Common myeloid progenitor, CD34-positive (primary cell): ENCODE data around the gene DLGAP5.

Experiments
- CTCF ChIA-PET: fragments of 350-600 bp; sonication (Branson Sonifier 250); formaldehyde crosslinking; loops from one replicate; lab custom pipeline; 2021; ENCODE audit warnings: antibody characterized with exemption; lab: Charles Lee
- POLR2A ChIA-PET: fragments of 350-600 bp; sonication (Branson Sonifier 250); formaldehyde crosslinking; loops from one replicate; lab custom pipeline; 2021; ENCODE audit warnings: antibody characterized with exemption; lab: Charles Lee
- DNase-seq, 3 donors: peaks; one replicate each; pipeline versions ENCODE4 v3.0.0 to v3.0.0-alpha.2; 2013
- H3K27ac ChIP-seq, 2 experiments: 1 replicate in 1 of 2; 2 replicates in 1 of 2; pipeline ENCODE4 v1.7.0; 2013; ENCODE audit warnings: inconsistent platforms in 2 of 2, low read length in 2 of 2, mild to moderate bottlenecking in 2 of 2, low read depth in 1 of 2, moderate library complexity in 1 of 2; ENCODE audit not compliant: severe bottlenecking in 2 of 2, insufficient read depth in 1 of 2, poor library complexity in 1 of 2
- H3K27me3 ChIP-seq, 5 experiments: replicated peaks in 2 of 5; 1 replicate in 3 of 5; 2 replicates in 2 of 5; pipeline versions ENCODE4 v1.6.1 to v1.7.0; 2013; ENCODE audit warnings: low read length in 4 of 5, mild to moderate bottlenecking in 2 of 5, moderate library complexity in 2 of 5, inconsistent platforms in 1 of 5; ENCODE audit not compliant: insufficient read depth in 5 of 5, control insufficient read depth in 4 of 5
- H3K36me3 ChIP-seq, 4 experiments: 1 replicate in 2 of 4; 2 replicates in 2 of 4; pipeline versions ENCODE4 v1.6.1 to v1.7.0; 2013; ENCODE audit warnings: low read length in 3 of 4, control low read depth in 1 of 4, mild to moderate bottlenecking in 1 of 4; ENCODE audit not compliant: control insufficient read depth in 4 of 4, insufficient read depth in 4 of 4
- H3K4me1 ChIP-seq, 4 experiments: 1 replicate in 3 of 4; 2 replicates in 1 of 4; pipeline versions ENCODE4 v1.6.1 to v1.7.1; 2013; ENCODE audit warnings: low read length in 3 of 4, mild to moderate bottlenecking in 3 of 4, control low read depth in 1 of 4, inconsistent platforms in 1 of 4, moderate library complexity in 1 of 4; ENCODE audit not compliant: control insufficient read depth in 4 of 4, insufficient read depth in 4 of 4; ENCODE audit errors: control extremely low read depth in 1 of 4
- H3K4me3 ChIP-seq, 7 experiments: 1 replicate in 4 of 7; 2 replicates in 3 of 7; pipeline versions ENCODE4 v1.5.1 to v1.7.0; 2013; ENCODE audit warnings: mild to moderate bottlenecking in 7 of 7, low read length in 6 of 7, moderate library complexity in 6 of 7, inconsistent platforms in 2 of 7, low read depth in 2 of 7, control low read depth in 1 of 7; ENCODE audit not compliant: insufficient read depth in 4 of 7, control insufficient read depth in 1 of 7; ENCODE audit errors: extremely low read depth in 1 of 7
- H3K9me3 ChIP-seq, 5 experiments: 1 replicate in 4 of 5; 2 replicates in 1 of 5; pipeline versions ENCODE4 v1.6.1 to v1.7.1; 2013; ENCODE audit warnings: low read length in 4 of 5, mild to moderate bottlenecking in 2 of 5, inconsistent platforms in 1 of 5, low read depth in 1 of 5, moderate library complexity in 1 of 5; ENCODE audit not compliant: control insufficient read depth in 4 of 5, insufficient read depth in 2 of 5; ENCODE audit errors: control extremely low read depth in 1 of 5
- WGBS: methylation state at CpG from one replicate; pipeline ENCODE4 v1.1.5; 2013; ENCODE audit not compliant: insufficient coverage; 5-methylcytosine and 5-hydroxymethylcytosine counted together

DLGAP5 gene

GRCh38 chr14:55103971-55104954, 87.1 kb downstream of the DLGAP5 start:
- Histone ChIP-seq H3K27ac (peak overlapping the region in 1 of 2 experiments; percentile 72), H3K4me3 (no peak overlapping the region), H3K9me3 (peaks cover 0 to 8% (median 6%) of the 10 kb centered on the region in 5 experiments), H3K4me1 (peaks cover 17 to 44% (median 34%) of the 10 kb centered on the region in 4 experiments), H3K27me3 (no peaks in the 10 kb centered on the region), H3K36me3 (no peaks in the 10 kb centered on the region)
- POLR2A ChIA-PET, result interaction anchor here (0.6 kb wide), 1 partner anchor 66 kb away, joined by 4 read pairs; no protein-coding TSS in a partner anchor
- WGBS, result 100% methylated on average over 4 of the region's 6 CpGs
- DNase-seq, result no peak
- CTCF ChIA-PET, result interaction anchor here (1.0 to 2.4 kb wide), 5 partner anchors 18 to 29 kb away, joined by 3 to 7 read pairs (median 4); no protein-coding TSS in a partner anchor

GRCh38 chr14:55103005-55103640, 88.3 kb downstream of the DLGAP5 start:
- no peaks in the 10 kb centered on the region for H3K27me3 ChIP-seq
- ChIA-PET POLR2A (no interaction called here), CTCF (interaction anchor here (0.8 to 2.4 kb wide), 8 partner anchors 11 to 52 kb away, joined by 3 to 10 read pairs (median 4); partner anchors contain the start of gene MAPK1IP1L)
- H3K27ac ChIP-seq, result peak overlapping the region; percentile 37 to 72
- peaks cover 0 to 8% (median 6%) of the 10 kb centered on the region in 5 experiments for H3K9me3 ChIP-seq
- DNase-seq, result peak in 2 of 3 donors; percentile 42 to 61
- H3K4me1 ChIP-seq, result peaks cover 17 to 50% (median 35%) of the 10 kb centered on the region in 4 experiments
- H3K36me3 ChIP-seq, result no peaks in the 10 kb centered on the region
- WGBS, result 64% methylated on average over 11 of the region's 13 CpGs
- H3K4me3 ChIP-seq, result peak overlapping the region in 1 of 7 experiments; percentile 1

GRCh38 chr14:55102141-55102621, 89.2 kb downstream of the DLGAP5 start:
- ChIA-PET POLR2A (no interaction called here), CTCF (interaction anchor here (0.8 to 2.4 kb wide), 6 partner anchors 12 to 58 kb away, joined by 3 to 10 read pairs (median 5); no protein-coding TSS in a partner anchor)
- no peaks in the 10 kb centered on the region for H3K27me3 ChIP-seq
- no peaks in the 10 kb centered on the region for H3K36me3 ChIP-seq
- 0% methylated on average over 4 of the region's 7 CpGs for WGBS
- DNase-seq, result peak; percentile 80 to 96 (median 92)
- H3K27ac ChIP-seq, result peak overlapping the region in 1 of 2 experiments; percentile 72
- H3K9me3 ChIP-seq, result peaks cover 0 to 8% (median 6%) of the 10 kb centered on the region in 5 experiments
- peaks cover 16 to 43% (median 29%) of the 10 kb centered on the region in 4 experiments for H3K4me1 ChIP-seq
- no peak overlapping the region for H3K4me3 ChIP-seq

GRCh38 chr14:55101698-55102097, 89.7 kb downstream of the DLGAP5 start:
- ChIA-PET POLR2A (interaction anchor here (0.7 kb wide), 1 partner anchor 57 kb away, joined by 3 read pairs; no protein-coding TSS in a partner anchor), CTCF (interaction anchor here (0.8 to 2.4 kb wide), 6 partner anchors 9 to 120 kb away, joined by 3 to 10 read pairs (median 4); no protein-coding TSS in a partner anchor)
- Histone ChIP-seq H3K4me3 (no peak overlapping the region), H3K4me1 (peaks cover 16 to 43% (median 28%) of the 10 kb centered on the region in 4 experiments), H3K27me3 (no peaks in the 10 kb centered on the region), H3K27ac (peak overlapping the region in 1 of 2 experiments; percentile 72), H3K36me3 (no peaks in the 10 kb centered on the region), H3K9me3 (peaks cover 0 to 8% (median 6%) of the 10 kb centered on the region in 5 experiments)
- DNase-seq, result no peak
- WGBS, result 100% methylated on average over 3 of the region's 5 CpGs

GRCh38 chr14:55099756-55100155, 91.6 kb downstream of the DLGAP5 start:
- Histone ChIP-seq H3K27ac (no peak overlapping the region), H3K4me3 (no peak overlapping the region), H3K9me3 (peaks cover 0 to 8% (median 6%) of the 10 kb centered on the region in 5 experiments), H3K36me3 (no peaks in the 10 kb centered on the region), H3K27me3 (no peaks in the 10 kb centered on the region), H3K4me1 (peaks cover 16 to 43% (median 28%) of the 10 kb centered on the region in 4 experiments)
- ChIA-PET POLR2A (interaction anchor here (0.6 kb wide), 1 partner anchor 90 kb away, joined by 3 read pairs; no protein-coding TSS in a partner anchor), CTCF (interaction anchor here (0.9 to 4.0 kb wide), 2 partner anchors 10 to 60 kb away, joined by 3 to 14 read pairs; no protein-coding TSS in a partner anchor)
- no peak for DNase-seq
- 100% methylated on average over 1 of the region's 2 CpGs for WGBS

GRCh38 chr14:55098561-55098898, 92.9 kb downstream of the DLGAP5 start:
- H3K36me3 ChIP-seq, result no peaks in the 10 kb centered on the region
- ChIA-PET CTCF (interaction anchor here (1.3 to 4.0 kb wide), 3 partner anchors 11 to 62 kb away, joined by 4 to 14 read pairs (median 4); no protein-coding TSS in a partner anchor), POLR2A (no interaction called here)
- DNase-seq, result no peak
- H3K4me3 ChIP-seq, result no peak overlapping the region
- no peaks in the 10 kb centered on the region for H3K9me3 ChIP-seq
- peaks cover 12 to 33% (median 23%) of the 10 kb centered on the region in 4 experiments for H3K4me1 ChIP-seq
- no peak overlapping the region for H3K27ac ChIP-seq
- no CpG with 5 or more reads among the region's 1 CpG for WGBS
- H3K27me3 ChIP-seq, result no peaks in the 10 kb centered on the region
